GM19025 (cell line): ENCODE results near the gene SH2D1B.

Experiments
- ATAC-seq: cut with Tn5 transposase; IDR thresholded peaks from one replicate; pipeline ENCODE4 v1.9.1; 2021; ENCODE audit warnings: mild to moderate bottlenecking, low read depth, moderate library complexity; ENCODE audit not compliant: unreplicated experiment

Gene SH2D1B

DNA sequence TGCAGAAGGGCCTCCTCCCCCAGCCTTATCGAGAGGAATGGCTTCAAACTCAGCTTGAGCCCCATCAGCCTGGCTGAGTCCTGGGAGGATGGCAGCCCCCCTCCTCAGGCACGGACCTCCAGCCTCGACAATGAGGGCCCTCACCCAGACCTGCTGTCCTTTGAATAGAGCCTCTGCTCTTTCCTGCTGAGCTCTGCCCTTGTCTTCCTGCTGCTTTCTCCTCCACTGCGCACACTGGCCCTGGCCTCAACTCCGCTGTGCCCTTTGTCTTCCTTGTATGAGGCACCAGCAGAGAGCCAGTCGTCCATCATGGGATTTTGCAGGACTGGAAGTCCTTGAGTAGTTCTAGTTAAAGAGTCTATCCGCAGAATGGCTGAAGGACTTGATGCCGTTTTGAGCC, 28.4 kb downstream of the SH2D1B start:
- ATAC-seq: no peak

DNA sequence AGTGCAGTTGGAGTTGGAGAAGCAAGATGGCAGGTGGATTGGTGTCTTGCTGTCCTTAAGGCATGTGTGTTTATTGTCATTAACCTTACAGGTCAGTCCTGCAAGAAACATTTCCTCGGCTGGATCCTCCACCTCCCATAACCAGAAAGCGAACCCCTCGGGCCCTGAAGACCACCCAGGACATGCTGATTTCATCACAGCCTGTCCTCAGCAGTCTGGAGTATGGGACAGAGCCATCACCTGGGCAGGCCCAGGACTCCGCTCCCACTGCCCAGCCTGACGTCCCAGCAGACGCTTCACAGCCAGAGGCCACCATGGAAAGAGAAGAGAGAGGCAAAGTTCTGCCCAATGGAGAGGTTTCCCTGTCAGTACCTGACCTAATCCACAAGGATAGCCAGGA, 28.8 kb downstream of the SH2D1B start:
- ATAC-seq: no peak

GRCh38 chr1:162381941-162382750, 29.8 kb downstream of the SH2D1B start:
- ATAC-seq: no peak

DNA sequence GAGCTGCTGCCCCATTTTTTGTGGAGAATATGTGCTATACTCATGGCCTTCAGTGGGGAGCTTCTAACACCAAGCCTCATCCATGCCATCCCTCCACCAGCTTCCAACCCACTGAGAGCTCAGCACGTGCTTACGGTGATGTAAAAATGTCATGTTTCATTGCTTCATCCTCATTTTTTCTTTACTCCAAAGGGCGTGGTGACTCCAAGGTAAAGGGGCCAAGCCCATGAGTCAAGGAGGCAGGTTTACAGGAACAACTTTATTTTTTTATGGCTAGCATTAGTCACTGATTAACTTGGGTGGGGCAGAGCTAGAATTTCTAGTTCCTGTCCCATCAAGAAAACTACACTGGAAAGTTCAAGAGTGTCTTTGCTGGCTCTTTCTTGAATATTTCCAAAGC, 30.6 kb downstream of the SH2D1B start, which contains the start of gene C1orf226:
TSS of gene C1orf226 (plus strand) at position 346 of the 400 bp plus-strand sequence. CDS start 174 bp downstream, outside the sequence.
- ATAC-seq: no peak

DNA sequence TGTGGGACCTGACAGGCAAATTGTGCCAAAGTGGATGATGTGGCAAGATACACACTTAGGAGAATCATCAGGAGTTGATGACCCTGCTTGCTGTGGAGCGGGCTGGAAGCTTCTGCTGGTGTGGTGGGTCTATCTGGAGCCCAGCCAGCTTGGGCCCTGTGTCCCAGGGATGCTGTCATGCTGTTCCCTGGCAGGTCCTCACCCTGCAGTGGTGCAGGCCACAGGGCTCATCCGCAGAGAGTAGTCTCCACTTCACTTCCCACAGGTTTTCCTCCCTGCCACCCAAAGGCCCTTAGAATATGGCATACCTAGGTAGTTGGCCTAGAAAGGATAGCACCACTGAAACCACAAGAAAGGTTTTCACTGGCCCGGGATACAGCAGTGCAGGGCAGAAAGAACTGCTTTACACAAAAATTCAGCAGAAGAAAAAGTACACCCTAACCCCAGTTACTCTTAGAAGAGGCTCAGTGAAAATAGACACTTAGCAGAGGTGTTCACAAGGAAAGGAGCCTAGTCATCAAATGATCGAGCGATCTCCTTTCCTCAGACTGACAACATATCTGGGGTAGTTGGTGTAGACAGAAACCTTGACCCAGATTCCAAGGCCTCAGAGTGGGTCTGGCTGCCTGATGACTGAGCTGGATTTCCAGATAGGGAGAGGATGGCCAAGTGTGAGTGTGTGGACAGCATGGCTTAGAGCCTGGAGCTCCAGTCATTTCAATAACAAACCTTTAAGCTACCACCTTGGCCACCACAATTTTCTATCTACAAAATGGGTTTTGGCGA, 31.7 kb downstream of the SH2D1B start:
- ATAC-seq: no peak

GRCh38 chr1:162376691-162377090, 35.2 kb downstream of the SH2D1B start, which contains the start of gene SPATA46:
Gene SPATA46 (minus strand): TSS chr1:162376854. CDS start chr1:162376790, 64 bp downstream.
- ATAC-seq: no peak

GRCh38 chr1:162375463-162375862, 36.5 kb downstream of the SH2D1B start:
- no peak for ATAC-seq

GRCh38 chr1:162374406-162374805, 37.5 kb downstream of the SH2D1B start:
- ATAC-seq: no peak

GRCh38 chr1:162373541-162374260, 38.2 kb downstream of the SH2D1B start:
- no peak for ATAC-seq

GRCh38 chr1:162373072-162373427, 38.9 kb downstream of the SH2D1B start:
- no peak for ATAC-seq

GRCh38 chr1:162372159-162373071, 39.5 kb downstream of the SH2D1B start:
- ATAC-seq: no peak

- no peak for ATAC-seq
Measured at GRCh38 chr1:162371611-162372010, 40.3 kb downstream of the SH2D1B start.

GRCh38 chr1:162370721-162371120, 41.2 kb downstream of the SH2D1B start:
- ATAC-seq: no peak

GRCh38 chr1:162370161-162370560, 41.8 kb downstream of the SH2D1B start:
- no peak for ATAC-seq

- ATAC-seq: no peak
Measured at GRCh38 chr1:162369571-162369970, 42.4 kb downstream of the SH2D1B start.

- no peak for ATAC-seq
Measured at GRCh38 chr1:162368451-162368850, 43.5 kb downstream of the SH2D1B start.

- ATAC-seq: no peak
Measured at GRCh38 chr1:162367772-162368171, 44.2 kb downstream of the SH2D1B start.

- ATAC-seq: no peak
Measured at GRCh38 chr1:162367073-162367472, 44.9 kb downstream of the SH2D1B start.

- no peak for ATAC-seq
Measured at GRCh38 chr1:162366671-162367070, 45.3 kb downstream of the SH2D1B start.

GRCh38 chr1:162366149-162366548, 45.8 kb downstream of the SH2D1B start:
- no peak for ATAC-seq
